ENCODE data around the gene SLC5A4. TPM values are rescaled to one million over a fixed set of nuclear protein-coding genes. Genes with fewer than 3 reads are reported as not detected.
A peak's percentile ranks its signal among the peaks of the same experiment; 100 is the strongest.

The SLC5A4 gene
- total RNA-seq, 1 donor from 2014 or later: 0.81 TPM

DNA sequence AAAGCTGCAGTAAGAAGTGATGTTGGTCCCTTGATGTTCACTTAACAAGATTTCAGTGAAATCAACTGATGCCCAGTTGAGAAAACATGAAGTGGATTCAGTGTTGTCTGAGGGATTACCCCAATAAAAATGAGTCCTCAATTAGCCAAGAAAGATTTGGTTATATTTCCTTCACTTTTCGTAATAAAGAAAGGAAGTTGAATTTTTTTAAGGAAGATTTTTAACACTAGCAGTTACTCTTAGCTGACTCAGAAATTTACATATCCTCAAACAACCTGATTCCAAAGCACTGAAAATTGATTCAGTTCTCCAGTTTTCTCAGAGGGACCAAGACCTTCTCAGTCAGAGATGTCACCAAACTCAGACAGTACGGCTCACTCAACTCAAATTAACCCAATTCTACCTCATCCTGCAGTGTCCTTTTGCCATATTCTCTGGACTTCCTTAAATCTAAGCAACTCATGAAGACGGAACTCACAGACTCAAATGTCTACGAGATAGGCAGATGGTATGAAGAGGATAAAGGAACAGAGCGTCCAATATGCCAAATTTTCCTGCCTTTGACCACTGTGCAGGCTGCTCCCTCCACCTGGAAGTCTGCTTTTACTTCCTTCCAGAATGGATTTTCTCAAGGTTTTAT is 22.8 kb downstream of the SLC5A4 start:
- DNase-seq (ENCODE audit: low spot score): no peak

DNA sequence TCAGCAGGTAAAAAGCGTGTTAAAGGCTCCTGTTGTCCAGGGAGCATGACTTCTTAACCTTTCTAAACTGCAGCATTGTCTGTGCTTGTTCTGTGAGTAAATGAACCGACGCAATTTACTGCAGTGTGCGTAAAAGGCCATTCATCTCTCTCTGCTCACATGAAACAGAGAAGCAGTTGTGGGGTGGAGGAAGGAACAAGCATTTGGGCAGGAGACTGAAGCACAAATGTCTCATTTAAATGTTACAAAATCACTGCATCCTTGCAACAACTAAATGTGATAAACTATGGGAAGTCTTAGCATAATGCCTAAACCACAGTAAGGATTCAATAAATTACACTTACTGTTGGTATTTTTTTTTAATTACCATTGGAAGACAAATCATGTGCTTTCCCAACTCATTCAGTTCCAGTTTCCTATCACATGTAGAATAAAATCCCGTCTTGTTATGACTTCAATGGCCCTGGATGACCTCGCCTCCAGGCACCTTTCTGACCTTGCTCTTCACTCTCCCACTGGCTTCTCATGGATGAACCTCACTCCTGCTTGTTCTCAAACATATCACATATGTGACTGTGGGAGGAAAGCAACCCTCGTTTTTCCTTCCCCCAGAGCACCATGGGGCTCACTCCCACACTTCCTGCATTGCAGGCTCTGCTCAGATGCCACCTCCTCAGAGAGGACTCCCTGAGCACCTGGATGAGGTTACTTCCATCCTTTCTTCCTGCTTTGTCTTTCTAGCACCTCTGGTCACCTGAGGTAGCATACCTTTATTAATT is 28.6 kb downstream of the SLC5A4 start:
- no peak for DNase-seq (ENCODE audit: low spot score)

DNA sequence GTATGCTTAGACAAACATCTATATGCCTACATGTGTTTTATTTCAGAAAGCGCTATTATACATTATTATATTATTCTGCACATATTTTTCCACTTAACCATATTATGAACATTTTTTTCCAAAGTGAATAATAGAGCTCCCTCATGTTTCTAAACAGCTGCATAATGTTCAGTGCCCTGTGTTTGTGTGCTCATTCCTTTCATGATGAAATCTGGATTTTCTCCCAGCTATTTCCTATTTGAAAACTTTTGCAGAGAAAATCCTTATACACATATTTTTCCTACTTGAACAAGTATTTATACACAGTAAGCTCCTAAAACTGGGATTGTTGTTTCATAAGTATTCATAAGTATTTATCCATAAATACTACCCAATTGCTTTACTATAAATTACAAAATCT is 32.2 kb downstream of the SLC5A4 start:
- DNase-seq (ENCODE audit: low spot score): no peak

DNA sequence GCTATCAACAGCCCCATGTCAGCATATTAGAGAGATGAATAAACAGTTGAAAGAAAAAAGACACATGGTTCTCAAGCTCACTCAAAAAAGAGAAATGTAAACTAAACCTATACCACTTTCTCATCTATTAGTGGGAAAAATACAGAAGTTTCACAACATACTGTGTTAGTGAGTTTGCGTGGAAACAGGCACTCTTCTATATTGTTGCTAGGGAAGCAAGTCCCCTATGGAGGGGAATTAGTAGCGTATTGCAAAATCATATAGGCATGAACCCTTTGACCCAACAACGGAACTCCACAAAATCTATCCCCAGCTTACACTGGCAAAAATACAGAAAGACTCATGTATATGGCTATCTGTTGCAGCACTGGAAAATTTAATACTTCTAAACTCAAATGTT is 36.1 kb downstream of the SLC5A4 start:
- no peak for DNase-seq (ENCODE audit: low spot score)

DNA sequence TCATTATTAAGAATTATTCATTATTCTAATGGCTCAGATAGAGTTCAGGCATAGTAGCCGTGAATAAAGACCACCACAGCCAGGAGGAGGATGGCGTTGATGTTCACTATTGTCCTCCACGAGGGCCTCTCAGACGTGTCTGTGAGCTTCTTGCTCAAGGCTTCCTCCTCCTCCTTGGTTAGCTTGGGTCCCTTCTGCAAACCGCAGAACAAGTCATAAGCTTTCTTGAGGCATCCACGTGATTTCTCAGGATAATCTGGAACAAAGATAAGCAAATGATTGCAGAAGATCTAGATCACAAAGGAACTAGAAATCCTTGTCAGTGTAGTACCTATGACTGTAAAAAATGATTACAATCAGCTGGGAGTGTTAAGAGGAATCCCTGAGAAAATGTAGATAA is 36.7 kb downstream of the SLC5A4 start:
- no peak for DNase-seq (ENCODE audit: low spot score)

DNA sequence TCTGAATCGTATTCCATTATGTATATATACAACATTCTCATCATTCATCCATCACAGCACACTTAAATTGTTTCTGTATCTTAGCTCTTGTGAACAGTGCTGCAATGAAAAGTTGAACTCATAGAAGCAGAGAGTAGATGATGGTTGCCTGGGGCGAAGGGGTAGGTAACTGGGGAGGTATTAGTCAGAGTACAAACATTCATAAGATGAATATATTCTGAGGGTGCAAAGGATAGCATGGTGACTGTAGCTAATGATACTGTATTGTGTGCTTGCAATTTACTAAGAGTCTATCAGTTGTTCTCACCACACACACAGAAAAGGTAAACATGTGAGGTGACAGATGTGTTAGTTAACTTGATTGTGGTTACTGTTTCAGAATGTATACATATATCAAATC is 37.7 kb downstream of the SLC5A4 start:
- no peak for DNase-seq (ENCODE audit: low spot score)

DNA sequence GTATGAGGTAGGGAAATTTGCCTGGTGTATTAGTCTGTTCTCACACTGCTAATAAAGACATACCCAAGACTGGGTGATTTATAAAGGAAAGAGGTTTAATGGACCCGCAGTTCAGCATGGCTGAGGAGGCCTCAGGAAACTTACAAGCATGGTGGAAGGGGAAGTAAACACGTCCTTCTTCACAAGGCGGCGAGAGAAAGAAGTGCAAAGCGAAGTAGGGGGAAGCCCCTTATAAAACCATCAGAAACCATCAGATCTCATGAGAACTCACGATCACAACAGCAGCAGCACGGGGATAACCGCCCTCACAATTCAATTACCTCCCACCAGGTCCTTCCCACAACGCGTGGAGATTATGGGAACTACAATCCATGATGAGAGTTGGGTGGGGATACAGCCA is 38.2 kb downstream of the SLC5A4 start:
- DNase-seq (ENCODE audit: low spot score): no peak

DNA sequence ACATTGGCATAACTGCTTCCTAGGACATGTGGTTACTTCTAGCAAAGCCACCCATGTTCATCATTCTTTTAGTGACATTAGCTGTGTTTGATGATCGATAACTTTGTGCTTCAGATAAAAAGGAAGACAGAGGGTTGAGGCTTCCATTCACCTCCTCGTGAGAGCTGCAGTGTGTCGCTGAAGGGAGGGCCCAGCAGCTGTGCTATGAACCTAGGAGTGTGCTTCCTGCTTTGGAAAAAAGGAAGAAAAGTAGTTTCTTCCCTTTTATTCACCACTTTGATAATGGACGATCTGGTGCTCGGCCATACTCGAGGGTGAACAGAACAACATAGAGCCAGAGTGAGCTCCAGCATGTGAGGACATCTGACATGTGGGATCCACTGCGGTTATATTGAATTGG is 44.1 kb downstream of the SLC5A4 start:
- no peak for DNase-seq (ENCODE audit: low spot score)

DNA sequence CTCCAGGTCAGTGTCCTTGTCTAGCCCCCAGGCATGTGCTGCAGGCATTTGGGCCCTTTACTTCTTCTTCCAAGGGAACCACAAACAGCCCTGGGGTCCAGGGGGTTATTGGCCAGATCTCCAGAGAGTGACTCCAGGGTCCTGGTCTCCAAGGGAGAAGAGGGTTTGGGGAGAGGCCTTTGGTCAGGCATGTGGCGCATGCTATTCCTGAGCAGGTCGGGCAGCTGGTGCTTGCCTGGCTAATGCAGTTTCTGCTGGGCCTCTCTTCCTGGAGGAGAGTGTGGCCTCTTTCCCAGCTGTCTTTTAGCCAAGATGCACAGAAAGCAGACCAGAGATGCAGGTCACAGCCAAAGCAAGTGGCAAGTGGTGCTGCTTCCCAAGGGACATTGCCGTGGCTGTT is 46.5 kb downstream of the SLC5A4 start:
- DNase-seq (ENCODE audit: low spot score): no peak

DNA sequence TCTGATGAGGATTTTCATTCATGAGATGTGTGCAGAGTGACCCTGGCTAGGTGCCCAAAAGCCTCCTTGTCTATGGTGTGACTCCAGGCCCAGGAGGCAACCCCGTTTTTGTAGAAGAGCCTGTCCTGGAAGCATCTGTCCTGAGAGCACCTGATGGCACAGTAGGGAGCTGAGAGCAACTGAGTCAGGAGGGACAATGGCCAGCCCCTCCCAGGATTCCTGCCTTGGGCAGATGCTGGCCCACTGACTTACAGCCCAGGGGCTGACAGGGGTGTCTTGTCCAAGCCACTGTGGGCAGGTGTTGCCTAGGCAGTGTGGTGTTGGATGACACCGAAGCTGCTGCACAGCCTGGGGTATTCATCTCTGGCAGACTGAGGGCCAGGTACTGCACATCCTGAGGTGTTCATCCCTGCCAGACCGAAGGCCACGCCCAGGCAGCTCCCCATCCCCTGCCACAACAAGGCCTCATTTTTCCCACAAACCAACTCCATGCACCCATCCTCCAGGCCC is 47.1 kb downstream of the SLC5A4 start:
- peak; percentile 5 for DNase-seq (ENCODE audit: low spot score)

DNA sequence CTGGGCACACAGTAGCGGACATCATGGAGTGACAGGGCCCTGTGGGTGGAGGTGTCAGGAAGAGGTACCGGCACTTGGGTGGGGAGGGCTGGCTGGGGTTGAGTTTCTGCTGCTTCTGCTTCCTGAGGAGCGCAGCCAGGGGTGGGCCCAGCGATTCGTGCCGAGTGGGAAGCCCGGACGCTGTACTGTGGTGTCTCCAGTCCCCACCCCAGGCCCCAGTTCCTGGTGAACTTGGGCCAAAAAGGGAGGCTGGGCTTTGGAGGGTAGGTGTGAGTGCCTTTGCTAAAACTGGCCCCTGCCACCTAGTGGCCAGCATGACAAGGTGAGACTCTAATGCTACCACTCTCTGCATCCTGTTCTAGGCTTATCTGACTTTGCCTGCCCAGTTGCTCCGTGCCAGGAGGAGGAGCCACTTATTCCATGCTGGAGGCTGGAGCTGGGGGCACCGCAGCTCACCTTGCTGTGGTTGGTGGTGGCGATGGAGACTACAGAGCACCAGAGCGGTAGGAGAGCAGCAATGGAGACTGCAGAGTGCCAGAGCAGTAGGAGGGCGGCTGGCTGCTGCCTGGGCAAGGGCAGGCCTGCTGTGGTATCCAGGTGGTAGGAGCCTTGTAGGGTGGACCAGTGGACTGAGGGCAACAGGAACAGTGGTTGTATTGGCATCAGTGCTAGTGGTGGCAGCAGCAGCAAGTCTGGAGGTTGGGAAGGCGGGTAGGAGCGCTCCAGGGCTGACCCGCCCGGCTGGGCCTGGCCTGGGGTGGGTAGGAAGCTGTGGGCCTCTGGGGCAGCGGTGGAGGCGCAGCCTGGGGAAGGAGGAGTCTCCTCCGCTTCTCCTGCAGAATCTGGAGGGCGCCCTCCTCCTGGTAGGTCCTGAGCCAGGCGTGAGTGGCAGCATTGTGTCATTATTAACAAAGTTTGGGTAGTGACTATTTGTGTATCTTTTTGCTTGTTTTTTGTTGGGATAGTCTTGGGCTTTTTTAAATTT is 48.1 kb downstream of the SLC5A4 start:
- DNase-seq (ENCODE audit: low spot score): peak; percentile 54

DNA sequence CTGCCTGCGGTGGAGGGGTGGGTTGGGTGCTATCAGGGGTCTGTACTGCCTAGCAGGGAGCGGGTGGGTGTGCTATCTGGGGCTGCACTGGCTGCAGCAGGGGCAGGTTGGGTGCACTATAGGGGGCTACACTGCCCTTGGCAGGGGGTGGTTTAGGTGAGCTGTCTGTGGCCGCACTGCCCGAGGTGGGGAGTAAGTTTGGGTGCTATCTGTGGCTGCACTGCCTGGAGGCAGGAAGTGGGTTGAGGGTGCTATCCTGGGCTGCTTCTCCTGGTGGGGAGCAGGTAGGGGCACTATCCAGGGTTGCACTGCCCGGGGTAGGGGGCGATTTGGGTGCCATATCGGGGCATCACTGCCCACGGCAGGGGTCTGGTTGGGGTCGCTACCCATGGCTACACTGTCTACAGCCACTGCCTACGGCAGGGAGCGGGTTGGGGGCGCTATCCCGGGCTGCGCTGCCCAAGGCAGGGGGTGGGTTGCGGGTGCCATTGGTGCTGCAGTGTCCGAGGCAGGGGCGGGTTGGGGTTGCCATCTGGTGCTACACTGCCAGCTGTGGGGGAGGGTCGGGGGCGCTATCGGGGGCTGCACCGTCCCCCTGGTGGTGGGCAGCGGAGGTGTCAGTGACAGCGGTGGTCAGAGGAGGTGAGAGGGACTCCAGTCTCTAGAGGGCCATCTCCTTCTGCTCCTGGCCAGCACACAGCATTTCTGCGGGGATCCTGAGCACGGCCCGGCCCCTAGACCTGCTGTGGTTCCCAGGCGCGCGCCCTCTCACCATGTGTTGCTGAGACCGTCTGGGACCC is 49.0 kb downstream of the SLC5A4 start:
- DNase-seq (ENCODE audit: low spot score): no peak

DNA sequence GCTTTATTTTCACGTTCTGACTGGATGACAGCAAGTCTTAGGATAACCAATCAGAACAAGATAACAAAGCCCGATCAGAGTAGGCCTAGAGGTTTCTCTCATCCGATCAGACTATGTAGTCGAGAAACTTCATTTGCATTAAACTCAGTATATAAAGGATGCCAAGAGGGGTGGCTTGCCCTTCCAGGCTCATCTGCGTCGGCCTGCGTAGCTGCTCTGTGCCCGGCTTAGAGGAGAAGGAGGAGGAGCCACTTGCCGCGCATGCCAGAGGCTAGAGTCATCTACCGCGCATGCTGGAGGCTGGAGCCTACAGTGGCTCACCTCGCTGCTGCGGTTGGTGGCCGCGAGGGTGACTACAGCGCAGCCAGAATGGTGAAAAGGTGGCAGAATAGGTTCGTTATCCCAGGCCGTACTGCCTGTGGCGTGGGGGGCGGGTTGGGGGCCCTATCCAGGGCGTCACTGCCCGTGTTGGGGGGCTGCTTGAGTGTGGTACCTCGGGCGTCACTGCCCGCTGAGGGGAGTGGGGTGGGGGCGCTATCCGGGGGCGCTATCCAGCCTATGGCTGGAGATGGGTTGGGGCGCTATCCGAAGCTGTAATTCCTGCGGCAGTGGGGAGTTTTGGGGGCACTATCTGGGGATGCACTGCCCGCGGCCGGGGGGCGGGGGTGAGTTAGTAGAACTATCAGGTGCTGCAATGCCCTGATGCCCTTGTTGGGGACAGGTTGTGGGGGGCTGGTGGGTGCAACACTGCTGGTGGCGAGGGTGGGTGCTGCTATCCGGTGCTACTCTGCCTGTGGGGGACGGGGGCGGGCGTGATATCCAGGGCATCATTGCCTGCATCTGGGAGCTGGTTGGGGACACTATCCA is 50.1 kb downstream of the SLC5A4 start, which contains the start of gene RFPL2:
Gene RFPL2, minus strand, starts transcription at position 218 of the 867 bp plus-strand sequence. CDS start 2,622 bp downstream, outside the sequence.
- DNase-seq (ENCODE audit: low spot score): peak; percentile 13

DNA sequence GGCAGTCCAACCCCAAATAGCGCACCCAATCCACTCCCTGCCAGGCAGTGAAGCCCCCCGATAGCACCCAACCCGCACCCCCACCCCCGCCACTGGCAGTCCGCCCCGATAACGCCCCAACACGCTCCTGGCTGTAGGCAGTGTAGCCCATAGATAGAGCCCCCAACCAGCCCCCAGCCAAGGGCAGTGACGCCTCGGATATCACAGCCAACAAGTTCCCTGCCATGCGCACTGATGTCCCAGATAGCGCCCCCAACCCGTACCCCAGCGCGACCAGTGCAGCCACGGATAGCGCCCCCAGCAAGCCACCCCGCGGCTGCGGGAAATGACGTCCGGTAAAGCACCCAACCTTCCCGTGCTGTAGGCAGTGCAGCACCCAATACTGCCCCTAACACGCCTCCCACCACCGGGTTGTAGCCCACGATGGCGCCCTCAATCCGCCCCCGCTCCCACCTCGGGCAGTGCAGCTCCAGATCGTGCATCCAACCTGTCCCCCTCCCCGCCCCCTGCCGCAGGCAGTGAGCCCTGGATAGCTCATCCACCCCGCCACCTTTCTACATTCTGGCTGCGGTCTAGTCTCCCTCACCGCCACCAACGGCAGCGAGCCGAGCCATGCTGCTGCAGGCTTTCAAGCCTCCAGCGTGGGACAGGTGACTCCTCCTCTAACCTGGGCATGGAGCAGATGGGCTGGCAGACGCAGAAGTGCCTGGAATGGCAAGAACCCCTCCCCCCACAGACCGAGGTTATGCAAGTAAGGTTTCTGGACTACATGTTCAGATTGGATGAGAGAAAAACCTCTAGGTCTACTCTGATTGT is 50.9 kb downstream of the SLC5A4 start:
- DNase-seq (ENCODE audit: low spot score): peak; percentile 9

DNA sequence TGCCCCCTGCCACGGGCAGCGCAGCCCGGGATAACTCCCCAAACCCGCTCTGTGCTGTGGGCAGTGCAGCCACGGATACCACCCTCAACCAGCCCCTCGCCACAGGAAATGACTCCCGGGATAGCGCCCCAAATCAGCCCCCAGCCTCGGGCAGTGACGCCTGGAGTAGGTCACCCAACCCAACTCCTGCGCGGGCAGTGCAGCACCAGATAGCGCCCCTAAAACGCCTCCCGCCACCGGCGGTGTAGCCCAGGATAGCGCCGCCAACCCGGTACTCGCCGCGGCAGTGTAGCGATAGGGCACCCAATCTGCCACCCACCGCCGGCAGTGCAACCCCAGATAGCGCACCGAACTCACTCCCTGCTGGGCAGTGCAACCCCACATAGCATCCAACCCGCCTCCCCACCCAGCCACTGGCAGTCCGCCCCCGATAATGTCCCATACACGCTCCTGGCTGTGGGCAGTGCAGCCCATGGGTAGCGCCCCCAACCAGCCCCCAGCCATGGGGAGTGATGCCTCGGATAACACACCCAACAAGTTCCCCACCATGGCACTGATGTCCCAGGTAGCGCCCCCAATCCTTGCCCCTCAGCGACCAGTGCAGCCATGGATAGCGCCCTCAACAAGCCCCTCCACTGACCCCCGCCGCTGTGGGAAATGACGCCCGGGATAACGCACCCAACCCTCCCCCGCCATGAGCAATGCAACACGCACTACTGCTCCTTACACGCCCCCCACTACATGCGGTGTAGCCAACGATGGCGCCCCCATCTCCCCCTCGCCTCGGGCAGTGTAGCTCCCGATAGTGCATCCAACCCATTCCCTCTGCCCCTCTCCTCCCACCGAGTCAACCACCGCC is 51.7 kb downstream of the SLC5A4 start:
- DNase-seq (ENCODE audit: low spot score): peak; percentile 9

DNA sequence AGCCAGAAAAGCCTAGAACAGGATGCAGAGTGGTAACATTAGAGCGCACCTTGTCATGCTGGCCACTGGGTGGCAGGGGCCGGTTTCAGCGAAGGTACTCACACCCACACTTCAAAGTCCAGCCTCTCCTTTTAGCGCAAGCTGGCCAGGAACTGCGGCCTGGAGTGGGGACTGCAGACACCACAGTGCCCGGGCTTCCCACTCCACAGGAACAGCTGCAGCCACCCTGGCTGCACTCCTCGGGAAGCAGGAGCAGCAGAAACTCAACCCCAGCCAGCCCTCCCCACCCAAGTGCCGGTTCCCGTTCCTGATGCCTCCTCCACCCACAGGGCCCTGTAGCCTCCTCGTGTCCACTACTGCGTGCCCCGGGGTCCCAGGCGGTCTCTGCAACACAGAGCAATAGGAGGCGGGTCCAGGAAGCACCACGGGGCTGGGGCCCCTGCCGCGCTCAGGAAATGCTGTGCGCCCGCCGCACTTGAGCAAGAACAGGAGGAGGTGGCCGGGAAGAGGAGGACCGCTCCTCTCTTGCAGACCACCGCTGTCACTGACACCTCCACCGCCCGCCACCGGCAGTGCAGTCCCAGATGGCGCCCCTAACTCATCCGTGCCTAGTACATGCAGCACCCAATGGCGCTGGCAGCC is 52.5 kb downstream of the SLC5A4 start:
- DNase-seq (ENCODE audit: low spot score): peak; percentile 65

DNA sequence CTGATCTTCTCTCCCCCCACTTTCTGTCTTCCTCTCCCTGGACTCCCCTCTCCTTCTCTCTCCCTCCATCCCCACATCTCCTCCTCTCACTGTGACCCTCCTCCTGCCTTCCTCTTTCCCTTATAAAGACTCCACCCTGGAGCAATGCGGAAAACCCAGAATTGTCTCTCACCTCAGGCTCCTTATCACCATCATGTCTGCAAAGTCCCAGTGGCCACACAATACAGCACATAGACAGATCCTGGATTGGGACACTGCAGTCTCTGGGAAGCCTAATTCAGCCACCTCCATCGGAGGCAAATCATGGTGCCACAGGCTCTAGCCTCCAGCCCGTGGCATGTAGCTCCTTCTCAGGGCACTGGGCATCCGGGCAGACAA is 53.0 kb downstream of the SLC5A4 start:
- DNase-seq (ENCODE audit: low spot score): peak; percentile 9

DNA sequence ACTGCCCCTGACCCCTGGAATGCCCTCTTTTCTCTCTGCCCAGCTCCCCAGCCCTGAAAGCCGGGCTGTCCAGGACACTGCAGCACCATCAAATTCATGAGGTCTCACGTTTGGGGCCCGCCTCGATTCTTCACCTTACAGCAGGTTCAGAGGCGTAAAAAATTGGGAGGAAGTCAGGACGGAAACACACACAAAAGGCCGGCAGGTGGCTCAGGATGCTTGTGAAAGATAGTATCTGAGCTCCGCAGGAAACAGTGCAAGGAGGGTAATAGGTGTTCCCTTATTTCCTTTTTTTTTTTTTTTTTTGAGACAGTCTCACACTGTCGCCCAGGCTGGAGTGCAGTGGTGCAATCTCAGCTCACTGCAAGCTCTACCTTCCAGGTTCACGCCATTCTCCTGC is 54.4 kb downstream of the SLC5A4 start:
- DNase-seq (ENCODE audit: low spot score): peak; percentile 10

Measured in mucosa of gallbladder (tissue), 1 donor.